ENCODE data around the gene ERVK3-1.
A peak's percentile ranks its signal among the peaks of the same experiment; 100 is the strongest.
"Not testable (repeated sequence)": the region's sequence is repeated elsewhere in the genome, so short reads cannot be mapped to it uniquely, and the experiment has no call there.

Gene ERVK3-1

GRCh38 chr19:58346961-58347929, 42.1 kb downstream of the ERVK3-1 start:
- peak; percentile 29 for DNase-seq

- not testable (repeated sequence) for DNase-seq
These were observed 42.9 kb downstream of the ERVK3-1 start for GRCh38 chr19:58348080-58348479.

GRCh38 chr19:58349590-58349989, 44.4 kb downstream of the ERVK3-1 start:
- no peak for DNase-seq

- no peak for DNase-seq
These were observed 45.1 kb downstream of the ERVK3-1 start for GRCh38 chr19:58350001-58350861.

- DNase-seq: no peak
These were observed 45.8 kb downstream of the ERVK3-1 start for GRCh38 chr19:58350871-58351557.

GRCh38 chr19:58351558-58351878, 46.3 kb downstream of the ERVK3-1 start:
- no peak for DNase-seq

- no peak for DNase-seq
These were observed 47.0 kb downstream of the ERVK3-1 start for GRCh38 chr19:58351990-58352755.

- no peak for DNase-seq
These were observed 47.8 kb downstream of the ERVK3-1 start, which contains the start of gene A1BG for GRCh38 chr19:58352760-58353671. A1BG (minus strand) TSS chr19:58353492; CDS start chr19:58353437, 55 bp downstream.

- DNase-seq: no peak
These were observed 48.7 kb downstream of the ERVK3-1 start for GRCh38 chr19:58353717-58354477.

GRCh38 chr19:58354478-58355030, 49.4 kb downstream of the ERVK3-1 start:
- no peak for DNase-seq

- no peak for DNase-seq
These were observed 50.1 kb downstream of the ERVK3-1 start for GRCh38 chr19:58355215-58355796.

- peak; percentile 37 for DNase-seq
These were observed 51.0 kb downstream of the ERVK3-1 start for GRCh38 chr19:58355908-58356765.

GRCh38 chr19:58356766-58357480, 51.7 kb downstream of the ERVK3-1 start:
- DNase-seq: peak; percentile 7

GRCh38 chr19:58357481-58358145, 52.4 kb downstream of the ERVK3-1 start:
- DNase-seq: no peak

GRCh38 chr19:58361900-58362271, 56.7 kb downstream of the ERVK3-1 start:
- DNase-seq: peak; percentile 36

- peak; percentile 90 for DNase-seq
These were observed 57.3 kb downstream of the ERVK3-1 start, which contains the start of gene ZNF497 for GRCh38 chr19:58362272-58362994. ZNF497 (minus strand) TSS chr19:58362751; CDS start chr19:58357635, 5,116 bp downstream.
